C4-2B (cell line): Measurements from ENCODE around the gene GIMAP8.

Experiments
- H3K27ac ChIP-seq: fragments of 450-650 bp; 2 replicates; pipeline ENCODE4 v1.5.1; 2017
- ZFX ChIP-seq: fragments of 450-650 bp; IDR thresholded peaks from 2 replicates; pipeline ENCODE4 v1.6.1; 2017
- TF ChIP-seq, protein P1 (sequence below): fragments of 450-650 bp; conservative IDR thresholded peaks from 2 replicates; pipeline ENCODE4 v1.5.1; 2017; ENCODE audit warnings: mild to moderate bottlenecking

The GIMAP8 gene

DNA sequence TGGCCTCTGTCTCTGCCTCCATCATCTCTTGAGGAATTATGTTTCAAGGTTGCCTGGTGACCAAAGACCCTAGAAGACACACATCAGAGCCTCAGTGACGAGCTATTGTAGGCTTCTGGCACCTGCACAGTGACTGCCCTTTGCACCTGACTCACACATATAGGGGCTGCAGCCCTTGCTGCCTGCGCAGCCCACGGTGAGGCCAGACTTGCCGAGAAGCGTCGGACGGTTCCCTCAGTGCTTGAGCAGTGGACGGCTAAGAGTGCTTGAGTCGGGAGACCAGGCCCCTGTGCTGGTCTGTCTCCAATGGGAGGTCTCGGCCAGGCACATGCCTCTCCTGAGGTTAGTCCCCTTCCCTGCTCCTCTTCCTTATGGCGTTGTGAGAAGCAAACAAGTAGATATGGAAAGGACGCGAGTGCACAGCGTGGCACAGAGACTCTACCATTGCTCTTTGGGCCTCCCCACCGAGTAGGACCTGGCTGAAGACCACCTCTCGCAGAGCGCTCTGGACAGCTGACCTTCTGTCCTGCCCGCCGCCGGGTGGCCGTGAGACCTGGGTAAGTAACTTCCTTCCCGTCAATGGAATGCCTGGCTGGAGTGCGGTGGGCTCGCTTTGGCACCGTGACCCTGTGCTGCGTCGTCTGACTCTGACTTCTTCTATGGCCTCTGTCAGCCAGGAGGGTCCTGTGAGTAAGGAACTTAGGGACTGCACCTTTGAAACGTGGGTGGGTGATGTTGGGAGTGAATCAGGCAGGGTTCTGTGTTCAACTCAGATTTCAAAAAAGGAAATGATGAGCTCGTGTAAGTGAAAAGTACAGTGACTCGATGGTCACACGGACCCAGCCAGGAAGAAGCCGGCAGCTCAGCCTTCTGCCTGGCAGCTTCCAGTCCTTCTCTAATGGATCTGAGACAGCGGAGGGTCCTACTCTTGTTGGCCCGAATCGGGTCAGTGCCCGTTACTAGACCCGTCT is 37.6 kb upstream of the GIMAP8 start:
- TF ChIP-seq, protein P1, sequence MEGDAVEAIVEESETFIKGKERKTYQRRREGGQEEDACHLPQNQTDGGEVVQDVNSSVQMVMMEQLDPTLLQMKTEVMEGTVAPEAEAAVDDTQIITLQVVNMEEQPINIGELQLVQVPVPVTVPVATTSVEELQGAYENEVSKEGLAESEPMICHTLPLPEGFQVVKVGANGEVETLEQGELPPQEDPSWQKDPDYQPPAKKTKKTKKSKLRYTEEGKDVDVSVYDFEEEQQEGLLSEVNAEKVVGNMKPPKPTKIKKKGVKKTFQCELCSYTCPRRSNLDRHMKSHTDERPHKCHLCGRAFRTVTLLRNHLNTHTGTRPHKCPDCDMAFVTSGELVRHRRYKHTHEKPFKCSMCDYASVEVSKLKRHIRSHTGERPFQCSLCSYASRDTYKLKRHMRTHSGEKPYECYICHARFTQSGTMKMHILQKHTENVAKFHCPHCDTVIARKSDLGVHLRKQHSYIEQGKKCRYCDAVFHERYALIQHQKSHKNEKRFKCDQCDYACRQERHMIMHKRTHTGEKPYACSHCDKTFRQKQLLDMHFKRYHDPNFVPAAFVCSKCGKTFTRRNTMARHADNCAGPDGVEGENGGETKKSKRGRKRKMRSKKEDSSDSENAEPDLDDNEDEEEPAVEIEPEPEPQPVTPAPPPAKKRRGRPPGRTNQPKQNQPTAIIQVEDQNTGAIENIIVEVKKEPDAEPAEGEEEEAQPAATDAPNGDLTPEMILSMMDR = no peak
- no peak for TF ChIP-seq ZFX
- H3K27ac ChIP-seq = no peak overlapping the region

DNA sequence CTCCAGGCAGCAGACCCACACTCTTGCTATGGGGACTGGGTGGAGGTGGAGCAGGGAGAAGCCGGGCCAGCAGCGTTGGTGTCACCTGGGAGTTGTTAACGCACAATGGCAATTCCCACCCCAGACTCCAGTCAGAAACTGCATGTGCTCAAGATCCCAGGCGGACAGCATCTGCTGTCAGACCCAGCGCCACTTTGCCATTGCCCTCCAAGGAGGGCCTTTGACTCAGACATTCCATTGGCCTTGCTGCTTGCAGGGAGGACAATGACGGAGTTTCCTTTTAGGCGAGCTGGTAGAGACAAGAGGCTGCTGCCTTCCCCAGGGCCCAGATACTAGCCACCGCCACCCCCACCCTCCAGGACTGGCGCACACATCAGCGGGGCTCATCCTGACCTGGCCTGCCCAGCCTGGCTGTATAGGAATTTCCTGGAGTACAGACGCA is 36.8 kb upstream of the GIMAP8 start:
- no peak for TF ChIP-seq ZFX
- TF ChIP-seq, protein P1 = no peak

DNA sequence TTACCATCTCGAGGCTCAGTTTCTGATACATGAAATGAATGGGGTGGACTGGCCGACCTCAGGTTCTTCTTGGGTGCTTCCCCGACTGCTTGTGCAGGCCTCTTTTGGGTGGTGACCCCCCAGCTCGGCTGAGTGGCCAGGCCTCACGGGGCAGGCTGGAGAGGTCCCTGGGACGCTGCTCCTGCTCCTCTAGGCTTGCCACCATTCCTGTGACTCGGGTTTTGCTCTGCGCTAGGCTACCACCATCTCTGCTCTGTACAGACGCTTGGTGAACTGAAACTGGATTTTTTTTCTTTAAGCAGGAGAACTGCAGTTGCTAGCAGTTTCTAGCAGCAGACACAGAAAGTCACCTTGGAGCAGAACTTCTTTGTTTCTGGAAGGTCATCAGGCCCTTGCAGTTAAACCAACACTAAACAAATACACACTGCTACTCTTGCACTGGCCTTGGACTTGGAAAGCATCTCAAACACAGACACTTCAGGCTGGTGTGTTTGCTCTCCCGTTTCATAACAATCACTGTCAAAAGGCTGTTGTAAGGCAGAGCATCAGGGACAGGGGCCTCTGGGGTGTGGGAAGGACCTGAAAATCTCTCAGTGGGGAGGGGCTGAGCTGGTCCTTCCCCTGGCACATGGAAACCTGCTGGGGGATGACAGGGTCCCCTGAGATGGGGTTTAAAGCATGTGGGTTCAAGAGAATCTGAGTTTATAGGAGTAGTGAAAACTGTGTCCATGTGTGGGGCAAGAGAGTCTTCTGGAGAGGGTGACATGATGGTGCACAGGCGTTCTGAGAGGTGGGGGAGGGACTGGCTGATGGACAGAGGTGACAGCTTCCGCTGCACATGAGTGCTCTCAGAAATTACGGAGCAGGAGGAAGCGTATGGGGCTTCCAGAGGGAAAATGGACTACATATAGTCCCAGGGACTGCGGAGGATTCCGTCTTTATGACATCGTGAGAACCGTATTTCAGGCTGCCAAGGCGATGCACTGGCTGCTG is 35.0 kb upstream of the GIMAP8 start:
- no peak for TF ChIP-seq ZFX
- TF ChIP-seq, protein P1 = no peak
- H3K27ac ChIP-seq = no peak overlapping the region

More for the DNA sequence above, 36.8 kb upstream of the GIMAP8 start:
- H3K27ac ChIP-seq = no peak overlapping the region

DNA sequence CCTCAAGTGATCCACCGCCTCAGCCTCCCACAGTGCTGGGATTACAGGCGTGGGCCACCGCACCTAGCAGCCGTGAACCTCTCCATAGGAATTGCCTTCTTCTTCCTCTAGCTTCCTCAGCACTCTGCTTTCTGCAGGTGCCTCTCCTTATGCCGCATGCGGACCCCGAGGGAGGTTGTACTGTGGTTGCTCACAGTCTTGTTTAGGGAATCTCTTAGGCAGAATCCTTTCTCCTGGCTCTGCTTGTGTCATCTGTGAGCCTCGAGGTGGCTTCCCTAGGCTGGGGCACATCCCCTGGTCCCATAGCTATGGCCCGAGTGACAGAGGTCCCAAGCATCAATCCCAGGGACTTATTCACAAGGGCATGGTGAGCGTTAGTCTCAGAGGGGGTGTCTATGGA is 33.2 kb upstream of the GIMAP8 start:
- no peak overlapping the region for H3K27ac ChIP-seq
- TF ChIP-seq ZFX = no peak
- TF ChIP-seq, protein P1 = no peak

DNA sequence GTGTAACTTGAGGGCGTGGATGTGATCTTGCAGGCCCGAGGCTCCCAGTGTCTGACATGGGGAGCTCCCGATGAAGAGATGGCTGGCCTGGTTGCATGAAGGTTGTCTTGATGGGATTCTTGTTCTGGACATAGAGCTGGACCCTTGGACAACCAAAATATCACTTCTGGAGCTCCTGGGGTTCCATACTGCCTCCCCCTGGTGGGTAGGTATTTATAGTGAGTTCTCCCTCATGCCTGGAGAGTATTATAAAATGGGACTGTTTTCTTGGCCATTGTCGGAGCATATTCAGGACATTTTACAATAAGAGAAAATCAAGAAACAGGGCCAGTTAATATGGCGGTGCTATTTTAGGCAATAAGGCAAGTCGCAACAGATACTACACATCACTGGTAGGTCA is 32.6 kb upstream of the GIMAP8 start:
- TF ChIP-seq, protein P1 = no peak
- no peak for TF ChIP-seq ZFX
- no peak overlapping the region for H3K27ac ChIP-seq

DNA sequence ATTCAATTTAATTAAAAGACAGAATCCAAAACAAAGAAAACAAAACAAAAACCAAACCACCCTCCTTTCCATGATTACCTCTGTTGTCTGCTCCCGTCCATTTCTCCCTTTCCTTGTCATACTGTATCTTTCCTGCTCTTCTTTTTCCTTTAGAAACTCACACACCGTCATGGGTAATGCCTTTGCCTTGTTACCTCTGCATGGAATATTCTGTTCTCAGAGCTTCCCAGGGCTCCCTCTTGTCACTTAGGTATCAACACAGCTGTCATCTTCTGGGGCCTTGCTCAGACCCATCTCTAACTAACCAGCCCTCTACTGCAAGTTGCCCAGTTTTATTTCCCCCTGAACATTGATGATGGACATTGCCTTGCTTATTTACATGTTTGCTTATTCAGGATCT is 30.2 kb upstream of the GIMAP8 start:
- H3K27ac ChIP-seq = no peak overlapping the region
- no peak for TF ChIP-seq ZFX
- TF ChIP-seq, protein P1 = no peak
